SK-N-SH (cell line): ENCODE measurements around the gene CDK14. TPM values are rescaled to one million over a fixed set of nuclear protein-coding genes. Genes with fewer than 3 reads are reported as not detected.
A peak's percentile ranks its signal among the peaks of the same experiment; 100 is the strongest.

Experiments used
- CTCF ChIA-PET: fragments of 300-600, 350-600 bp; formaldehyde crosslinking; extraction: SDS; loops from one replicate; lab custom pipeline; 2021; lab: Yijun Ruan, JAX
- POLR2A ChIA-PET: fragments of 350-600 bp; sonication (Branson Sonifier 250); formaldehyde crosslinking; extraction: SDS; loops from one replicate; lab custom pipeline; 2020; ENCODE audit warnings: antibody characterized with exemption, inconsistent platforms; lab: Yijun Ruan, JAX
- DNase-seq: peaks from one replicate; pipeline ENCODE4 v3.0.0; 2012
- H2AFZ ChIP-seq: fragments of 200-600 bp; sonication (generic); 2 replicates; pipeline ENCODE4 v1.8.1; 2016; ENCODE audit warnings: antibody characterized with exemption, mild to moderate bottlenecking, low read depth
- H3F3A ChIP-seq: fragments of 200-600 bp; sonication (generic); replicated peaks from 2 replicates; pipeline ENCODE3; 2016; ENCODE audit warnings: antibody characterized with exemption, mild to moderate bottlenecking; ENCODE audit not compliant: insufficient read depth
- H3K27ac ChIP-seq, 2 experiments: fragments of 200-500 bp in 1 of 2; fragments of 200-600 bp in 1 of 2; sonication (Bioruptor generic) in 1 of 2; sonication (generic), shearing (Covaris generic) in 1 of 2; 2 replicates each; pipeline versions ENCODE4 v1.5.1 to v1.6.1; 2014 to 2016; ENCODE audit warnings: low read depth in 2 of 2, inconsistent platforms in 1 of 2, low read length in 1 of 2, mild to moderate bottlenecking in 1 of 2, mixed read lengths in 1 of 2
- H3K27me3 ChIP-seq: fragments of 200-600 bp; sonication (generic), shearing (Covaris generic); 2 replicates; pipeline ENCODE4 v1.6.1; 2016; ENCODE audit warnings: mixed run types; ENCODE audit not compliant: insufficient read depth
- H3K36me3 ChIP-seq, 2 experiments: fragments of 200-500 bp in 1 of 2; fragments of 200-600 bp in 1 of 2; sonication (Bioruptor generic) in 1 of 2; sonication (generic) in 1 of 2; replicated peaks in 1 of 2; 2 replicates each; pipeline versions ENCODE3 to v1.5.1; 2014 to 2016; ENCODE audit warnings: low read length in 1 of 2, mild to moderate bottlenecking in 1 of 2; ENCODE audit not compliant: insufficient read depth in 2 of 2, control insufficient read depth in 1 of 2
- H3K4me1 ChIP-seq, 2 experiments: fragments of 200-500 bp in 1 of 2; fragments of 200-600 bp in 1 of 2; sonication (Bioruptor generic) in 1 of 2; sonication (generic), shearing (Covaris generic) in 1 of 2; 2 replicates each; pipeline versions ENCODE4 v1.5.1 to v1.6.1; 2014 to 2016; ENCODE audit warnings: low read depth in 1 of 2, low read length in 1 of 2, mixed run types in 1 of 2; ENCODE audit not compliant: insufficient read depth in 2 of 2, control insufficient read depth in 1 of 2
- H3K4me2 ChIP-seq: fragments of 200-600 bp; sonication (generic), shearing (Covaris generic); 2 replicates; pipeline ENCODE4 v1.6.1; 2017; ENCODE audit warnings: mixed run types
- H3K4me3 ChIP-seq, 2 experiments: fragments of 200-500 bp in 1 of 2; fragments of 200-600 bp in 1 of 2; sonication (Bioruptor generic) in 1 of 2; sonication (generic), shearing (Covaris generic) in 1 of 2; 2 replicates each; pipeline versions ENCODE4 v1.5.1 to v1.8.1; 2014 to 2016; ENCODE audit warnings: low read depth in 2 of 2, inconsistent platforms in 1 of 2, low read length in 1 of 2, mild to moderate bottlenecking in 1 of 2, mixed read lengths in 1 of 2, moderate library complexity in 1 of 2
- H3K79me2 ChIP-seq: fragments of 200-600 bp; sonication (generic); 2 replicates; pipeline ENCODE4 v1.8.1; 2017; ENCODE audit warnings: mild to moderate bottlenecking; ENCODE audit not compliant: insufficient read depth
- H3K9ac ChIP-seq: fragments of 200-600 bp; sonication (generic); 2 replicates; pipeline ENCODE4 v1.6.1; 2017; ENCODE audit warnings: mixed run types
- H3K9me2 ChIP-seq: fragments of 200-600 bp; sonication (generic); 2 replicates; pipeline ENCODE4 v1.6.1; 2017; ENCODE audit warnings: mixed run types
- H3K9me3 ChIP-seq: fragments of 200-600 bp; sonication (generic); 2 replicates; pipeline ENCODE4 v1.6.1; 2017; ENCODE audit warnings: mixed run types, mild to moderate bottlenecking, moderate library complexity
- H4K20me1 ChIP-seq: fragments of 200-600 bp; sonication (generic); 2 replicates; pipeline ENCODE4 v1.6.1; 2017; ENCODE audit warnings: mild to moderate bottlenecking, mixed run types; ENCODE audit not compliant: insufficient read depth
- CHD2 ChIP-seq: fragments of 150-350 bp; IDR thresholded peaks from 2 replicates; pipeline ENCODE4 v1.6.1; 2018; ENCODE audit warnings: low read length; ENCODE audit not compliant: partially characterized antibody
- FOSL2 ChIP-seq: IDR thresholded peaks from 2 replicates; pipeline ENCODE4 v1.4.0; 2012; ENCODE audit warnings: low read depth, mild to moderate bottlenecking, moderate library complexity, borderline replicate concordance
- FOXJ3 ChIP-seq: sonication (generic); formaldehyde crosslinking; IDR thresholded peaks from 2 replicates; pipeline ENCODE4 v1.5.1; 2020; ENCODE audit warnings: mild to moderate bottlenecking, missing genetic modification reagents
- GABPA ChIP-seq: IDR thresholded peaks from 2 replicates; pipeline ENCODE4 v1.4.0; 2012; ENCODE audit warnings: low read depth, mild to moderate bottlenecking
- JUND ChIP-seq: IDR thresholded peaks from 2 replicates; pipeline ENCODE4 v1.4.0; 2012
- MXI1 ChIP-seq: IDR thresholded peaks from 2 replicates; pipeline ENCODE4 v1.6.1; 2012; ENCODE audit warnings: mild to moderate bottlenecking, low read depth, low read length, improper control_type of control experiment
- NRF1 ChIP-seq: IDR thresholded peaks from 2 replicates; pipeline ENCODE4 v1.6.1; 2012; ENCODE audit warnings: low read depth, mild to moderate bottlenecking, low read length
- POLR2AphosphoS5 ChIP-seq: IDR thresholded peaks from 2 replicates; pipeline ENCODE4 v1.6.1; 2012; ENCODE audit warnings: low read depth, low read length
- RAD21 ChIP-seq: IDR thresholded peaks from 2 replicates; pipeline ENCODE4 v1.6.1; 2012; ENCODE audit warnings: mild to moderate bottlenecking, low read length
- RFX5 ChIP-seq: IDR thresholded peaks from 2 replicates; pipeline ENCODE4 v1.6.1; 2012; ENCODE audit warnings: mild to moderate bottlenecking, improper control_type of control experiment, low read length
- RXRA ChIP-seq: IDR thresholded peaks from 2 replicates; pipeline ENCODE4 v1.4.0; 2012; ENCODE audit warnings: low read depth, mild to moderate bottlenecking, borderline replicate concordance
- SIN3A ChIP-seq: IDR thresholded peaks from 2 replicates; pipeline ENCODE4 v1.6.1; 2012; ENCODE audit warnings: low read depth, mild to moderate bottlenecking, low read length, moderate library complexity, borderline replicate concordance
- SMC3 ChIP-seq: IDR thresholded peaks from 2 replicates; pipeline ENCODE4 v1.6.1; 2012; ENCODE audit warnings: low read depth, low read length, improper control_type of control experiment
- TAF1 ChIP-seq: IDR thresholded peaks from 2 replicates; pipeline ENCODE4 v1.6.1; 2012; ENCODE audit warnings: low read depth, mild to moderate bottlenecking, low read length, moderate library complexity, borderline replicate concordance
- TCF12 ChIP-seq: IDR thresholded peaks from 2 replicates; pipeline ENCODE4 v1.4.0; 2012
- TEAD4 ChIP-seq: IDR thresholded peaks from 2 replicates; pipeline ENCODE4 v1.4.0; 2012; ENCODE audit warnings: mild to moderate bottlenecking, borderline replicate concordance; ENCODE audit not compliant: insufficient read depth
- YY1 ChIP-seq: IDR thresholded peaks from 2 replicates; pipeline ENCODE4 v1.4.0; 2012; ENCODE audit warnings: low read depth, mild to moderate bottlenecking
- WGBS: methylation state at CpG from one replicate; pipeline ENCODE4 v1.1.6; 2017; ENCODE audit warnings: low lambda C conversion rate; 5-methylcytosine and 5-hydroxymethylcytosine counted together
- polyA plus RNA-seq, 3 experiments: library from polyadenylated mRNA; depleted of rRNA; stranded (reverse); fragments of >200 nt; gene quantifications; 2 replicates each; pipeline ENCODE4 v1.2.3, GENCODE V29; 2012
- TF ChIP-seq, protein P1 (sequence below): fragments of 150-350 bp; IDR thresholded peaks from 2 replicates; pipeline ENCODE4 v1.6.1; 2017; ENCODE audit warnings: antibody characterized with exemption, low read length, low read depth, borderline replicate concordance
- TF ChIP-seq, protein P2 (sequence below): fragments of 150-350 bp; IDR thresholded peaks from 2 replicates; pipeline ENCODE4 v1.6.1; 2016; ENCODE audit warnings: mild to moderate bottlenecking, low read depth, low read length
- TF ChIP-seq, protein P3 (sequence below): IDR thresholded peaks from 2 replicates; pipeline ENCODE4; 2012
- TF ChIP-seq, protein P4 (sequence below): IDR thresholded peaks from 2 replicates; pipeline ENCODE4 v1.4.0; 2012; ENCODE audit warnings: low read depth, borderline replicate concordance
- TF ChIP-seq, protein P5 (sequence below): fragments of 200-600 bp; sonication (generic); IDR thresholded peaks from 2 replicates; pipeline ENCODE4 v1.6.1; 2017; ENCODE audit warnings: antibody characterized with exemption, mild to moderate bottlenecking, moderate library complexity

CDK14 gene
- polyA plus RNA-seq, 1 of the 3 experiments (the other 2 are of a cell fraction): 13.9 TPM

DNA sequence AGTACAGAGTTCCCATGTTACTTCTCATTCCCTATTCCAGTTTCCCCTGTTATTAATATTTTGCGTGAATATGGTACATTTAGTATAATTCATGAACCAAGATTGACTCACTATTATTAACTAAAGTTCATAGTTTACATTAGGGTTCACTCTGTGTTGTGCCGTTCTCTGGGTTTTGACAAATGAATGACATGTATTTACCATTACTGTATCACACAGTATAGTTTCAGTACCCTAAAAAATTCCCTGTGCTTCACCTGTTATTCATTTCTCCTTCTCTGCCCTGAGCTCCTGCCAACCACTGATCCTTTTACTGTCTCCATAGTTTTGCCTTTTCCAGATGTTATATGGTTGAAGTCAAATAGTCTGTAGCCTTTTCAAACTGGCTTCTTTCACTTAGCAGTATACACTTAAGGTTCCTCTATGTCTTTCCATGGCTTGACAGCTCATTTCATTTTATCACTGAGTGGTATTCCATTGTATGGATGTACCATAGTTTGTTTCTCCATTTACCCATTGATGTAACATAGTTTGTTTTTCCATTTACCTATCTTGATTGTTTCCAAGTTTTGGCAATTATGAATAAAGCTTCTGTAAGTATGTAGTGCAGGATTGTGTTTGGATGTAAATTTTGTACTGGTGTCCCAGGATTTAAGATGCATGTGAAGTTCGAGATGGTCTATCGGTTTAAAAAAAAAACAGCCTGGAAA, 58.8 kb downstream of the CDK14 start (continued):
- TF ChIP-seq FOXJ3 (CRISPR knock-in tag): no peak

DNA sequence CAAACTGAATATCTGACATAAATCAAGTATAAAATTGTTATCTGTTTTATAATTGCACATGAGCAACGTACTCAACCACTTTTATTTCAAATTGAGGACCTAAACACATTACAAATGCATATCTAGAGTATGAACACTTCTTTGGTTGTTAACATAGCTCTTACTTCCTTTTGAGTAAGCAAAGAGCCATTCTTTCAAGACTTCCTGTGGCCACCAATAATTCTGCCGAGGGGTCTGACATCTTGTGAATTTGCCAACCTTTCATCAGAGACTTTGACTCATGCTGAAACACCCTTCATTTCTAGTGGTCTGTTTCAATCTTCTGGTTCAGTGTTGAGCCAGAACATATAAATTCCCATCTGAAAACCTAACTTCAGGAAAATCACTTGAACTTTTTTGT, 59.4 kb downstream of the CDK14 start:
- Histone ChIP-seq H3K4me2 (peak overlapping the region; percentile 61), H3K9me3 (no peaks in the 10 kb centered on the region), H3K27me3 (no peaks in the 10 kb centered on the region), H3K36me3 (peaks cover 0 to 16% of the 10 kb centered on the region in 2 experiments), H3K9me2 (no peaks in the 10 kb centered on the region), H2AFZ (no peak overlapping the region; the same call in 1 of the 2 replicates), H3K27ac (peak overlapping the region; percentile 61 to 92; a peak in 3 of 4 replicates), H3K4me3 (0 out of 4 replicates have a peak overlapping the region, but pooled peaks of 1 of the 2 experiments have one; percentile 25), H3K4me1 (peaks cover 0 to 15% of the 10 kb centered on the region in 2 experiments; a peak in 2 of 4 replicates), H3K79me2 (peaks cover 91% of the 10 kb centered on the region), H3F3A (peaks cover 38% of the 10 kb centered on the region), H3K9ac (peak overlapping the region; percentile 43), H4K20me1 (no peaks in the 10 kb centered on the region; the same call in 1 of the 2 replicates)
- 6% methylated on average over 2 of the region's 2 CpGs for WGBS
- CTCF ChIA-PET: interaction anchor here (1.0 kb wide), 1 partner anchor 379 kb away, joined by 5 read pairs; no protein-coding TSS in a partner anchor
- POLR2A ChIA-PET: no interaction called here
- no peak for DNase-seq
- TF ChIP-seq JUND (peak; percentile 87), RXRA (peak; percentile 31; the same call in 1 of the 2 replicates), MXI1 (no peak), NRF1 (no peak), TEAD4 (peak; percentile 89), SIN3A (no peak), TAF1 (no peak), FOSL2 (peak; percentile 89), FOXJ3 (CRISPR knock-in tag) (no peak), POLR2AphosphoS5 (peak; percentile 68; the same call in 1 of the 2 replicates), RFX5 (no peak), GABPA (peak; percentile 44), CHD2 (no peak), YY1 (0 out of 2 replicates have a peak, but pooled peaks have one; percentile 51), SMC3 (no peak), RAD21 (no peak), TCF12 (peak; percentile 94)
- TF ChIP-seq, protein P1, sequence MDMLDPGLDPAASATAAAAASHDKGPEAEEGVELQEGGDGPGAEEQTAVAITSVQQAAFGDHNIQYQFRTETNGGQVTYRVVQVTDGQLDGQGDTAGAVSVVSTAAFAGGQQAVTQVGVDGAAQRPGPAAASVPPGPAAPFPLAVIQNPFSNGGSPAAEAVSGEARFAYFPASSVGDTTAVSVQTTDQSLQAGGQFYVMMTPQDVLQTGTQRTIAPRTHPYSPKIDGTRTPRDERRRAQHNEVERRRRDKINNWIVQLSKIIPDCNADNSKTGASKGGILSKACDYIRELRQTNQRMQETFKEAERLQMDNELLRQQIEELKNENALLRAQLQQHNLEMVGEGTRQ: no peak
- TF ChIP-seq, protein P2, sequence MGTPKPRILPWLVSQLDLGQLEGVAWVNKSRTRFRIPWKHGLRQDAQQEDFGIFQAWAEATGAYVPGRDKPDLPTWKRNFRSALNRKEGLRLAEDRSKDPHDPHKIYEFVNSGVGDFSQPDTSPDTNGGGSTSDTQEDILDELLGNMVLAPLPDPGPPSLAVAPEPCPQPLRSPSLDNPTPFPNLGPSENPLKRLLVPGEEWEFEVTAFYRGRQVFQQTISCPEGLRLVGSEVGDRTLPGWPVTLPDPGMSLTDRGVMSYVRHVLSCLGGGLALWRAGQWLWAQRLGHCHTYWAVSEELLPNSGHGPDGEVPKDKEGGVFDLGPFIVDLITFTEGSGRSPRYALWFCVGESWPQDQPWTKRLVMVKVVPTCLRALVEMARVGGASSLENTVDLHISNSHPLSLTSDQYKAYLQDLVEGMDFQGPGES: no peak
- TF ChIP-seq, protein P3, sequence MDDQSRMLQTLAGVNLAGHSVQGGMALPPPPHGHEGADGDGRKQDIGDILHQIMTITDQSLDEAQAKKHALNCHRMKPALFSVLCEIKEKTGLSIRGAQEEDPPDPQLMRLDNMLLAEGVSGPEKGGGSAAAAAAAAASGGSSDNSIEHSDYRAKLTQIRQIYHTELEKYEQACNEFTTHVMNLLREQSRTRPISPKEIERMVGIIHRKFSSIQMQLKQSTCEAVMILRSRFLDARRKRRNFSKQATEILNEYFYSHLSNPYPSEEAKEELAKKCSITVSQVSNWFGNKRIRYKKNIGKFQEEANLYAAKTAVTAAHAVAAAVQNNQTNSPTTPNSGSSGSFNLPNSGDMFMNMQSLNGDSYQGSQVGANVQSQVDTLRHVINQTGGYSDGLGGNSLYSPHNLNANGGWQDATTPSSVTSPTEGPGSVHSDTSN: peak; percentile 94
- TF ChIP-seq, protein P4, sequence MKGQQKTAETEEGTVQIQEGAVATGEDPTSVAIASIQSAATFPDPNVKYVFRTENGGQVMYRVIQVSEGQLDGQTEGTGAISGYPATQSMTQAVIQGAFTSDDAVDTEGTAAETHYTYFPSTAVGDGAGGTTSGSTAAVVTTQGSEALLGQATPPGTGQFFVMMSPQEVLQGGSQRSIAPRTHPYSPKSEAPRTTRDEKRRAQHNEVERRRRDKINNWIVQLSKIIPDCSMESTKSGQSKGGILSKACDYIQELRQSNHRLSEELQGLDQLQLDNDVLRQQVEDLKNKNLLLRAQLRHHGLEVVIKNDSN: no peak
- TF ChIP-seq, protein P5, sequence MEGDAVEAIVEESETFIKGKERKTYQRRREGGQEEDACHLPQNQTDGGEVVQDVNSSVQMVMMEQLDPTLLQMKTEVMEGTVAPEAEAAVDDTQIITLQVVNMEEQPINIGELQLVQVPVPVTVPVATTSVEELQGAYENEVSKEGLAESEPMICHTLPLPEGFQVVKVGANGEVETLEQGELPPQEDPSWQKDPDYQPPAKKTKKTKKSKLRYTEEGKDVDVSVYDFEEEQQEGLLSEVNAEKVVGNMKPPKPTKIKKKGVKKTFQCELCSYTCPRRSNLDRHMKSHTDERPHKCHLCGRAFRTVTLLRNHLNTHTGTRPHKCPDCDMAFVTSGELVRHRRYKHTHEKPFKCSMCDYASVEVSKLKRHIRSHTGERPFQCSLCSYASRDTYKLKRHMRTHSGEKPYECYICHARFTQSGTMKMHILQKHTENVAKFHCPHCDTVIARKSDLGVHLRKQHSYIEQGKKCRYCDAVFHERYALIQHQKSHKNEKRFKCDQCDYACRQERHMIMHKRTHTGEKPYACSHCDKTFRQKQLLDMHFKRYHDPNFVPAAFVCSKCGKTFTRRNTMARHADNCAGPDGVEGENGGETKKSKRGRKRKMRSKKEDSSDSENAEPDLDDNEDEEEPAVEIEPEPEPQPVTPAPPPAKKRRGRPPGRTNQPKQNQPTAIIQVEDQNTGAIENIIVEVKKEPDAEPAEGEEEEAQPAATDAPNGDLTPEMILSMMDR: no peak
